K562 (cell line): ENCODE results near the gene MRM3. TPM values are rescaled to one million over a fixed set of nuclear protein-coding genes. Genes with fewer than 3 reads are reported as not detected.

Experiments used
- BDP1 ChIP-seq: IDR thresholded peaks from 3 replicates; pipeline ENCODE4 v1.6.1; 2011; ENCODE audit not compliant: insufficient read length, insufficient read depth
- CEBPB ChIP-seq: fragments of 450-650 bp; IDR thresholded peaks from 2 replicates; pipeline ENCODE4 v1.6.1; 2016; ENCODE audit warnings: missing genetic modification characterization, missing compliant biosample characterization
- DPF2 ChIP-seq: fragments of 450-650 bp; IDR thresholded peaks from 2 replicates; pipeline ENCODE4 v1.6.1; 2016
- HDAC3 ChIP-seq: fragments of 450-650 bp; IDR thresholded peaks from 2 replicates; pipeline ENCODE4 v1.6.1; 2018; ENCODE audit warnings: borderline replicate concordance, mild to moderate bottlenecking, moderate library complexity; ENCODE audit not compliant: partially characterized antibody
- MEIS2 ChIP-seq: fragments of 450-650 bp; IDR thresholded peaks from 2 replicates; pipeline ENCODE4 v1.6.1; 2014; ENCODE audit warnings: mild to moderate bottlenecking; ENCODE audit not compliant: partially characterized antibody
- RB1 ChIP-seq: fragments of 450-650 bp; IDR thresholded peaks from 2 replicates; pipeline ENCODE4 v1.6.1; 2017; ENCODE audit warnings: low read depth, mild to moderate bottlenecking
- SMARCA5 ChIP-seq: fragments of 450-650 bp; IDR thresholded peaks from 2 replicates; pipeline ENCODE4 v1.6.1; 2016
- TOE1 ChIP-seq, 2 experiments: fragments of 450-650 bp in 1 of 2; sonication (generic) in 1 of 2; formaldehyde crosslinking in 1 of 2; IDR thresholded peaks; 2 replicates each; pipeline versions ENCODE4 v1.7.1 to v1.8.0; 2016 to 2022; ENCODE audit warnings: borderline replicate concordance in 2 of 2, mild to moderate bottlenecking in 2 of 2, antibody characterized with exemption in 1 of 2, inconsistent platforms in 1 of 2, low read depth in 1 of 2, missing genetic modification reagents in 1 of 2, moderate library complexity in 1 of 2
- TRIM28 ChIP-seq: fragments of 450-650 bp; IDR thresholded peaks from 2 replicates; pipeline ENCODE4 v1.6.1; 2017
- ZNF232 ChIP-seq: sonication (generic); formaldehyde crosslinking; IDR thresholded peaks from 2 replicates; pipeline ENCODE4 v1.8.0; 2022; ENCODE audit warnings: mild to moderate bottlenecking, missing genetic modification reagents
- ZNF696 ChIP-seq: fragments of 250-450 bp; sonication (Bioruptor Pico); conservative IDR thresholded peaks from 2 replicates; pipeline ENCODE4 v1.4.0; 2020; ENCODE audit warnings: mild to moderate bottlenecking, moderate library complexity
- ZZZ3 ChIP-seq: fragments of 450-650 bp; IDR thresholded peaks from 2 replicates; pipeline ENCODE4 v1.6.1; 2016; ENCODE audit warnings: antibody characterized with exemption, mild to moderate bottlenecking, moderate library complexity
- polyA plus RNA-seq, 8 experiments: library from polyadenylated mRNA; depleted of rRNA in 4 of 8; stranded (reverse) in 5 of 8; unstranded in 3 of 8; fragments of >200 nt; fragmentation: Nextera tagmentation in 2 of 8; fragmentation: Illumina TruSeq in 1 of 8; extraction: Ambion mirVana in 2 of 8; extraction: Trizol in 1 of 8; gene quantifications; 2 replicates each; pipeline versions ENCODE4 v1.2.1 to v1.2.3, GENCODE V29; 2011 to 2014; ENCODE audit warnings: inconsistent platforms in 1 of 8, missing spikeins in 1 of 8
- total RNA-seq, 7 experiments: library from RNA; depleted of rRNA in 6 of 7; stranded (reverse); fragments of >200 nt in 6 of 7; fragmentation: Illumina TruSeq in 2 of 7; extraction: Trizol in 2 of 7; gene quantifications; 2 replicates each; pipeline versions ENCODE4 v1.2.1 to v1.2.3, GENCODE V29; 2011 to 2021; ENCODE audit warnings: low replicate concordance in 1 of 7
- TF ChIP-seq, protein P1 (sequence below): fragments of 450-650 bp; IDR thresholded peaks from 2 replicates; pipeline ENCODE4 v1.6.1; 2017; ENCODE audit warnings: antibody characterized with exemption
- TF ChIP-seq, protein P2 (sequence below): fragments of 250-450 bp; sonication (Bioruptor Pico); IDR thresholded peaks from 2 replicates; pipeline ENCODE4 v1.4.0; 2020
- TF ChIP-seq, protein P3 (sequence below): sonication (generic); formaldehyde crosslinking; IDR thresholded peaks from 2 replicates; pipeline ENCODE4 v1.8.1; 2023; ENCODE audit warnings: mild to moderate bottlenecking, missing genetic modification reagents

The MRM3 gene
- total and polyA plus RNA-seq, 9 of the 15 experiments (the other 6 are each of a cell fraction or from before 2014, with no cell fraction given) = 2.4 to 24.8 (median 18.3) TPM

DNA sequence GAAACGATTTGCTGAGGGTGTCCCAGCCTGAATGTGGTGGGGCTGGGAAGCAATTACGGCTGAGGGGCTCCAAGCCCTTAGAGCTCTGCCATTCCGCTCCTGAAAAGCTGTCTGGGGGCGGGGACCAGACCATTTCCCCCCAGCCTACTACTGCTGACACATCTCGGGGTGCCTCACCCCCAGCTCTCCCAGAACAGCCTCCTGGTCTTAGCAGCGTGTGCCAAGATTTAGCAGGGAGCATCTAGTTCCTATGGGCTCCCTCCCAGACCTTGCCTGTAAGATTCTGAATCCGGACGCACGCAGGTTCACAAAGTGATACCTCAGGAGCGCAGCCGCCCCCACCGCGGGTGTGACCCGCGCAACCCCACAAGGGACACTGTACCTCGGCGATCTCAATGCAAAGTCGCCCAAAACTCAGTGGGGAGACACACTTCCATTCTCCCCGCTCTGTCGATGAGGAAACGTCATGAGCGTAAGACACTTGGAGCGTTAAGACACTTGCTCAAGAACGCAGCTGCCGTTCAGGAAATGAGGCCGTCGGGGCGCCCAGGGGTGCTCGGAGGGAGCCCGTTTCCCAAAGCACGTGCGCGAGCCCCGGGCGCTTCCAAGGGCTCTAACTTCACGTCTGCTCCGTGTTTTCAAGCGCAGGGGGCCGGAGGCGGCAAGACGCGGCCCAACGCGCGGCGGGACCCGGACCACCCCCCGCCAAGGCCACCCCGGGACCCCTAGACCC lies 30.7 kb upstream of the MRM3 start (continued):
- TF ChIP-seq, protein P1, sequence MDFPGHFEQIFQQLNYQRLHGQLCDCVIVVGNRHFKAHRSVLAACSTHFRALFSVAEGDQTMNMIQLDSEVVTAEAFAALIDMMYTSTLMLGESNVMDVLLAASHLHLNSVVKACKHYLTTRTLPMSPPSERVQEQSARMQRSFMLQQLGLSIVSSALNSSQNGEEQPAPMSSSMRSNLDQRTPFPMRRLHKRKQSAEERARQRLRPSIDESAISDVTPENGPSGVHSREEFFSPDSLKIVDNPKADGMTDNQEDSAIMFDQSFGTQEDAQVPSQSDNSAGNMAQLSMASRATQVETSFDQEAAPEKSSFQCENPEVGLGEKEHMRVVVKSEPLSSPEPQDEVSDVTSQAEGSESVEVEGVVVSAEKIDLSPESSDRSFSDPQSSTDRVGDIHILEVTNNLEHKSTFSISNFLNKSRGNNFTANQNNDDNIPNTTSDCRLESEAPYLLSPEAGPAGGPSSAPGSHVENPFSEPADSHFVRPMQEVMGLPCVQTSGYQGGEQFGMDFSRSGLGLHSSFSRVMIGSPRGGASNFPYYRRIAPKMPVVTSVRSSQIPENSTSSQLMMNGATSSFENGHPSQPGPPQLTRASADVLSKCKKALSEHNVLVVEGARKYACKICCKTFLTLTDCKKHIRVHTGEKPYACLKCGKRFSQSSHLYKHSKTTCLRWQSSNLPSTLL = no peak
- TF ChIP-seq, protein P2, sequence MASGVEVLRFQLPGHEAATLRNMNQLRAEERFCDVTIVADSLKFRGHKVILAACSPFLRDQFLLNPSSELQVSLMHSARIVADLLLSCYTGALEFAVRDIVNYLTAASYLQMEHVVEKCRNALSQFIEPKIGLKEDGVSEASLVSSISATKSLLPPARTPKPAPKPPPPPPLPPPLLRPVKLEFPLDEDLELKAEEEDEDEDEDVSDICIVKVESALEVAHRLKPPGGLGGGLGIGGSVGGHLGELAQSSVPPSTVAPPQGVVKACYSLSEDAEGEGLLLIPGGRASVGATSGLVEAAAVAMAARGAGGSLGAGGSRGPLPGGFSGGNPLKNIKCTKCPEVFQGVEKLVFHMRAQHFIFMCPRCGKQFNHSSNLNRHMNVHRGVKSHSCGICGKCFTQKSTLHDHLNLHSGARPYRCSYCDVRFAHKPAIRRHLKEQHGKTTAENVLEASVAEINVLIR (CRISPR knock-in tag) = no peak
- TF ChIP-seq CEBPB (tag) (no peak), ZNF232 (CRISPR knock-in tag) (0 out of 2 replicates have a peak, but pooled peaks have one; percentile 17), ZNF696 (CRISPR knock-in tag) (no peak), TOE1 (IDR thresholded peaks at IDR 0.05; ENCODE audit: borderline replicate concordance) (no peak), TOE1 (CRISPR knock-in tag; IDR thresholded peaks at IDR 0.05; ENCODE audit: borderline replicate concordance, low read depth) (no peak), DPF2 (no peak), TRIM28 (no peak), MEIS2 (no peak), BDP1 (no peak), ZZZ3 (no peak), SMARCA5 (no peak), RB1 (no peak), HDAC3 (no peak)
- TF ChIP-seq, protein P3, sequence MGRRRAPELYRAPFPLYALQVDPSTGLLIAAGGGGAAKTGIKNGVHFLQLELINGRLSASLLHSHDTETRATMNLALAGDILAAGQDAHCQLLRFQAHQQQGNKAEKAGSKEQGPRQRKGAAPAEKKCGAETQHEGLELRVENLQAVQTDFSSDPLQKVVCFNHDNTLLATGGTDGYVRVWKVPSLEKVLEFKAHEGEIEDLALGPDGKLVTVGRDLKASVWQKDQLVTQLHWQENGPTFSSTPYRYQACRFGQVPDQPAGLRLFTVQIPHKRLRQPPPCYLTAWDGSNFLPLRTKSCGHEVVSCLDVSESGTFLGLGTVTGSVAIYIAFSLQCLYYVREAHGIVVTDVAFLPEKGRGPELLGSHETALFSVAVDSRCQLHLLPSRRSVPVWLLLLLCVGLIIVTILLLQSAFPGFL = no peak
